Neural progenitor cell (in vitro differentiated cells): ENCODE measurements around the gene SPTA1. TPM values are rescaled to one million over a fixed set of nuclear protein-coding genes. Genes with fewer than 3 reads are reported as not detected.

Source experiments
- DNase-seq: peaks from one replicate; pipeline ENCODE4 v3.0.0-alpha.2; 2016; ENCODE audit warnings: low spot score
- H2AFZ ChIP-seq: fragments of 200-600 bp; sonication (generic); replicated peaks from 2 replicates; pipeline ENCODE4 v1.6.1; 2016; ENCODE audit warnings: antibody characterized with exemption
- H3F3A ChIP-seq: fragments of 200-600 bp; sonication (generic); 2 replicates; pipeline ENCODE4 v1.6.1; 2016; ENCODE audit warnings: antibody characterized with exemption, low read depth
- H3K27ac ChIP-seq: fragments of 200-600 bp; sonication (generic); 2 replicates; pipeline ENCODE4 v1.5.1; 2016; ENCODE audit warnings: mild to moderate bottlenecking
- H3K27me3 ChIP-seq: fragments of 200-600 bp; sonication (generic); 2 replicates; pipeline ENCODE4 v1.6.1; 2016; ENCODE audit warnings: mild to moderate bottlenecking, moderate library complexity
- H3K36me3 ChIP-seq: fragments of 200-600 bp; sonication (generic); 2 replicates; pipeline ENCODE4 v1.5.1; 2016
- H3K4me1 ChIP-seq: fragments of 200-600 bp; sonication (generic); 2 replicates; pipeline ENCODE4 v1.6.1; 2016; ENCODE audit warnings: mixed run types
- H3K4me2 ChIP-seq: fragments of 200-600 bp; sonication (generic); 2 replicates; pipeline ENCODE4 v1.6.1; 2016
- H3K4me3 ChIP-seq: fragments of 200-600 bp; sonication (generic); 2 replicates; pipeline ENCODE4 v1.5.1; 2016
- H3K79me2 ChIP-seq: fragments of 200-600 bp; sonication (generic); 2 replicates; pipeline ENCODE4 v1.6.1; 2016; ENCODE audit warnings: low read depth
- H3K9ac ChIP-seq: fragments of 200-600 bp; sonication (generic); 2 replicates; pipeline ENCODE4 v1.6.1; 2016
- H3K9me3 ChIP-seq: fragments of 200-600 bp; sonication (generic); 2 replicates; pipeline ENCODE4 v1.5.1; 2016; ENCODE audit warnings: low read depth
- H4K20me1 ChIP-seq: fragments of 200-600 bp; sonication (generic); 2 replicates; pipeline ENCODE4 v1.6.1; 2016; ENCODE audit warnings: low read depth
- H3K27ac Mint-ChIP-seq: 3 replicates; pipeline ENCODE4 v1.8.0; 2021; ENCODE audit warnings: mixed read lengths
- H3K27me3 Mint-ChIP-seq: 2 replicates; pipeline ENCODE4 v1.8.0; 2022; ENCODE audit warnings: low read depth, mild to moderate bottlenecking, inconsistent platforms, moderate library complexity, mixed read lengths; ENCODE audit not compliant: insufficient read depth
- H3K36me3 Mint-ChIP-seq: 3 replicates; pipeline ENCODE4 v1.8.0; 2021; ENCODE audit warnings: mixed read lengths
- H3K4me1 Mint-ChIP-seq: 3 replicates; pipeline ENCODE4 v1.8.0; 2021; ENCODE audit warnings: mixed read lengths
- H3K4me3 Mint-ChIP-seq: 3 replicates; pipeline ENCODE4 v1.8.0; 2021; ENCODE audit warnings: mild to moderate bottlenecking, moderate library complexity, mixed read lengths
- H3K9me3 Mint-ChIP-seq: 3 replicates; pipeline ENCODE4 v1.8.0; 2020; ENCODE audit warnings: mixed read lengths
- CTCF ChIP-seq: fragments of 200-600 bp; sonication (generic); IDR thresholded peaks from 2 replicates; pipeline ENCODE4 v1.5.1; 2017; ENCODE audit warnings: antibody characterized with exemption, mild to moderate bottlenecking
- EZH2 ChIP-seq: fragments of 200-600 bp; sonication (generic); IDR thresholded peaks from 2 replicates; pipeline ENCODE4 v1.6.1; 2017; ENCODE audit warnings: antibody characterized with exemption, mild to moderate bottlenecking, moderate library complexity
- EZH2phosphoT487 ChIP-seq: fragments of 200-600 bp; sonication (generic); IDR thresholded peaks from 2 replicates; pipeline ENCODE4 v1.6.1; 2017; ENCODE audit warnings: antibody characterized with exemption
- total RNA-seq: library from RNA; depleted of rRNA; stranded (reverse); fragments of >200 nt; gene quantifications from 2 replicates; pipeline ENCODE4 v1.2.3, GENCODE V29; 2015; ENCODE audit warnings: low replicate concordance

SPTA1 gene
- total RNA-seq, 1 donor from 2014 or later, result not detected

- H3K27ac Mint-ChIP-seq, result no peak overlapping the region
- H3K27ac ChIP-seq, result no peak overlapping the region
- H3K79me2 ChIP-seq, result no peaks in the 10 kb centered on the region
- no peaks in the 10 kb centered on the region for H3K27me3 ChIP-seq
- no peak overlapping the region for H2AFZ ChIP-seq
- H3K36me3 Mint-ChIP-seq, result no peaks in the 10 kb centered on the region
- no peaks in the 10 kb centered on the region for H3K36me3 ChIP-seq
- no peak for TF ChIP-seq EZH2
- no peak for TF ChIP-seq CTCF
- no peak for TF ChIP-seq EZH2phosphoT487
- no peaks in the 10 kb centered on the region for H3K27me3 Mint-ChIP-seq
- no peak overlapping the region for H3K4me3 ChIP-seq
- no peaks in the 10 kb centered on the region for H3F3A ChIP-seq
- no peak overlapping the region for H3K9ac ChIP-seq
- no peak overlapping the region for H3K4me3 Mint-ChIP-seq
- no peaks in the 10 kb centered on the region for H3K4me1 ChIP-seq
- no peak for DNase-seq
- no peaks in the 10 kb centered on the region for H3K9me3 ChIP-seq
- no peak overlapping the region for H3K4me2 ChIP-seq
- H4K20me1 ChIP-seq, result no peaks in the 10 kb centered on the region
- no peaks in the 10 kb centered on the region for H3K4me1 Mint-ChIP-seq
- H3K9me3 Mint-ChIP-seq, result no peaks in the 10 kb centered on the region
Measured at GRCh38 chr1:158638146-158638545, 48.4 kb downstream of the SPTA1 start.

GRCh38 chr1:158613764-158614163 is 72.8 kb downstream of the SPTA1 start:
- Histone ChIP-seq H3K4me1 (no peaks in the 10 kb centered on the region), H3K9me3 (no peaks in the 10 kb centered on the region), H3K27ac (no peak overlapping the region), H3K4me3 (no peak overlapping the region), H3F3A (no peaks in the 10 kb centered on the region), H3K4me2 (no peak overlapping the region), H3K27me3 (no peaks in the 10 kb centered on the region), H4K20me1 (no peaks in the 10 kb centered on the region), H3K9ac (no peak overlapping the region), H2AFZ (no peak overlapping the region), H3K79me2 (no peaks in the 10 kb centered on the region), H3K36me3 (no peaks in the 10 kb centered on the region)
- H3K36me3 Mint-ChIP-seq, result no peaks in the 10 kb centered on the region
- H3K9me3 Mint-ChIP-seq, result no peaks in the 10 kb centered on the region
- no peaks in the 10 kb centered on the region for H3K4me1 Mint-ChIP-seq
- no peak for DNase-seq
- peaks cover 3% of the 10 kb centered on the region for H3K27me3 Mint-ChIP-seq
- TF ChIP-seq CTCF (no peak), EZH2 (no peak), EZH2phosphoT487 (no peak)
- no peak overlapping the region for H3K27ac Mint-ChIP-seq
- H3K4me3 Mint-ChIP-seq, result no peak overlapping the region

- Histone ChIP-seq H3K9me3 (no peaks in the 10 kb centered on the region), H3K4me2 (no peak overlapping the region), H3F3A (no peaks in the 10 kb centered on the region), H3K4me1 (no peaks in the 10 kb centered on the region), H3K36me3 (no peaks in the 10 kb centered on the region), H3K9ac (no peak overlapping the region), H3K27me3 (no peaks in the 10 kb centered on the region), H3K27ac (no peak overlapping the region), H3K4me3 (no peak overlapping the region), H2AFZ (no peak overlapping the region), H3K79me2 (no peaks in the 10 kb centered on the region), H4K20me1 (no peaks in the 10 kb centered on the region)
- TF ChIP-seq EZH2, result no peak
- no peak for TF ChIP-seq CTCF
- TF ChIP-seq EZH2phosphoT487, result no peak
- peaks cover 3% of the 10 kb centered on the region for H3K27me3 Mint-ChIP-seq
- H3K4me1 Mint-ChIP-seq, result no peaks in the 10 kb centered on the region
- DNase-seq, result no peak
- H3K36me3 Mint-ChIP-seq, result no peaks in the 10 kb centered on the region
- no peaks in the 10 kb centered on the region for H3K9me3 Mint-ChIP-seq
- no peak overlapping the region for H3K4me3 Mint-ChIP-seq
- H3K27ac Mint-ChIP-seq, result no peak overlapping the region
Measured at GRCh38 chr1:158611916-158612315, 74.6 kb downstream of the SPTA1 start.

GRCh38 chr1:158607296-158607695 is 79.2 kb downstream of the SPTA1 start:
- H2AFZ ChIP-seq, result no peak overlapping the region
- H3K27me3 ChIP-seq, result no peaks in the 10 kb centered on the region
- no peak overlapping the region for H3K4me3 Mint-ChIP-seq
- H3K27ac Mint-ChIP-seq, result no peak overlapping the region
- H3K9ac ChIP-seq, result no peak overlapping the region
- H3K4me3 ChIP-seq, result no peak overlapping the region
- no peak for DNase-seq
- H3K36me3 Mint-ChIP-seq, result no peaks in the 10 kb centered on the region
- no peaks in the 10 kb centered on the region for H3K9me3 Mint-ChIP-seq
- H4K20me1 ChIP-seq, result no peaks in the 10 kb centered on the region
- H3K27ac ChIP-seq, result no peak overlapping the region
- no peaks in the 10 kb centered on the region for H3K36me3 ChIP-seq
- H3K4me1 Mint-ChIP-seq, result no peaks in the 10 kb centered on the region
- no peak overlapping the region for H3K4me2 ChIP-seq
- H3K79me2 ChIP-seq, result no peaks in the 10 kb centered on the region
- no peak for TF ChIP-seq CTCF
- no peak for TF ChIP-seq EZH2phosphoT487
- TF ChIP-seq EZH2, result no peak
- H3K4me1 ChIP-seq, result no peaks in the 10 kb centered on the region
- no peaks in the 10 kb centered on the region for H3F3A ChIP-seq
- H3K27me3 Mint-ChIP-seq, result no peaks in the 10 kb centered on the region
- H3K9me3 ChIP-seq, result no peaks in the 10 kb centered on the region
